ENCODE measurements around the gene ASPM. TPM values are rescaled to one million over a fixed set of nuclear protein-coding genes. Genes with fewer than 3 reads are reported as not detected.

Gene ASPM
- total RNA-seq, 1 experiment from 2014 or later, result 57.6 TPM

GRCh38 chr1:197139169-197139568 is 7.3 kb downstream of the ASPM start:
- Histone ChIP-seq H2AFZ (no peak overlapping the region), H3K4me3 (no peak overlapping the region), H3K4me2 (no peak overlapping the region), H3F3A (ENCODE audit: insufficient read depth, low read depth) (no peaks in the 10 kb centered on the region), H3K27ac (no peak overlapping the region), H4K20me1 (ENCODE audit: insufficient read depth) (no peaks in the 10 kb centered on the region; the same call in 1 of the 2 replicates), H3K27me3 (ENCODE audit: insufficient read depth, low read depth) (no peaks in the 10 kb centered on the region), H3K9me2 (ENCODE audit: insufficient read depth) (no peaks in the 10 kb centered on the region), H3K4me1 (replicated peaks; ENCODE audit: insufficient read depth) (peaks cover 4% of the 10 kb centered on the region), H3K36me3 (ENCODE audit: low read depth) (peaks cover 29% of the 10 kb centered on the region; the same call in 1 of the 2 replicates), H3K9me3 (ENCODE audit: insufficient read depth, low read depth) (no peaks in the 10 kb centered on the region), H3K79me2 (ENCODE audit: low read depth) (peaks cover 44% of the 10 kb centered on the region)
- POLR2A ChIA-PET (ENCODE audit: unreplicated experiment), result no interaction called here
- BruUV-seq (replicated peaks), result no TSS peak
- TF ChIP-seq EZH2 (IDR thresholded peaks at IDR 0.05; ENCODE audit: low read depth) (no peak), CTCF (conservative IDR thresholded peaks at IDR 0.05) (no peak)
- CTCF ChIA-PET, result no interaction called here
- intact Hi-C loops (cut with micrococcal nuclease; ENCODE audit: unreplicated experiment), result no loop called here
- no peak for DNase-seq

GRCh38 chr1:197137322-197137721 is 9.1 kb downstream of the ASPM start:
- no TSS peak for BruUV-seq (replicated peaks)

GRCh38 chr1:197130677-197131304 is 15.7 kb downstream of the ASPM start:
- Histone ChIP-seq H4K20me1 (ENCODE audit: insufficient read depth) (no peaks in the 10 kb centered on the region), H3K4me2 (no peak overlapping the region), H3K9me2 (ENCODE audit: insufficient read depth) (no peaks in the 10 kb centered on the region), H3K27ac (no peak overlapping the region), H3F3A (ENCODE audit: insufficient read depth, low read depth) (no peaks in the 10 kb centered on the region; the same call in 1 of the 2 replicates), H3K4me3 (no peak overlapping the region), H3K4me1 (replicated peaks; ENCODE audit: insufficient read depth) (no peaks in the 10 kb centered on the region), H3K36me3 (ENCODE audit: low read depth) (peaks cover 31% of the 10 kb centered on the region), H3K27me3 (ENCODE audit: insufficient read depth, low read depth) (no peaks in the 10 kb centered on the region), H2AFZ (no peak overlapping the region), H3K9me3 (ENCODE audit: insufficient read depth, low read depth) (no peaks in the 10 kb centered on the region), H3K79me2 (ENCODE audit: low read depth) (no peaks in the 10 kb centered on the region)
- TF ChIP-seq EZH2 (IDR thresholded peaks at IDR 0.05; ENCODE audit: low read depth) (no peak), CTCF (conservative IDR thresholded peaks at IDR 0.05) (no peak)
- no TSS peak for BruUV-seq (replicated peaks)
- POLR2A ChIA-PET (ENCODE audit: unreplicated experiment), result interaction anchor here (0.5 kb wide), 1 partner anchor 133 kb away, joined by 3 read pairs; no protein-coding TSS in a partner anchor
- DNase-seq, result no peak
- CTCF ChIA-PET, result no interaction called here
- intact Hi-C loops (cut with micrococcal nuclease; ENCODE audit: unreplicated experiment), result no loop called here

More at GRCh38 chr1:197137322-197137721, 9.1 kb downstream of the ASPM start:
- H3K4me2 ChIP-seq, result no peak overlapping the region
- H3K36me3 ChIP-seq (ENCODE audit: low read depth), result peaks cover 19% of the 10 kb centered on the region
- no peak overlapping the region for H3K27ac ChIP-seq
- H3K9me2 ChIP-seq (ENCODE audit: insufficient read depth), result no peaks in the 10 kb centered on the region
- H3F3A ChIP-seq (ENCODE audit: insufficient read depth, low read depth), result no peaks in the 10 kb centered on the region
- TF ChIP-seq CTCF (conservative IDR thresholded peaks at IDR 0.05), result no peak
- TF ChIP-seq EZH2 (IDR thresholded peaks at IDR 0.05; ENCODE audit: low read depth), result no peak
- no peaks in the 10 kb centered on the region for H4K20me1 ChIP-seq (ENCODE audit: insufficient read depth)
- no peaks in the 10 kb centered on the region for H3K27me3 ChIP-seq (ENCODE audit: insufficient read depth, low read depth)
- H3K9me3 ChIP-seq (ENCODE audit: insufficient read depth, low read depth), result no peaks in the 10 kb centered on the region
- no peak overlapping the region for H2AFZ ChIP-seq
- POLR2A ChIA-PET (ENCODE audit: unreplicated experiment), result no interaction called here
- no peak overlapping the region for H3K4me3 ChIP-seq
- CTCF ChIA-PET, result no interaction called here
- H3K4me1 ChIP-seq (replicated peaks; ENCODE audit: insufficient read depth), result no peaks in the 10 kb centered on the region
- DNase-seq, result no peak
- intact Hi-C loops (cut with micrococcal nuclease; ENCODE audit: unreplicated experiment), result no loop called here
- peaks cover 25% of the 10 kb centered on the region for H3K79me2 ChIP-seq (ENCODE audit: low read depth)
